PC-3 (cell line): ENCODE results near the gene KIAA1210.

Experiments used
- CTCF ChIP-seq: fragments of 300-600 bp; sonication (generic); conservative IDR thresholded peaks from 2 replicates; pipeline ENCODE4 v1.5.1; 2017; ENCODE audit warnings: antibody characterized with exemption, low read depth, mild to moderate bottlenecking, low read length
- EZH2 ChIP-seq: fragments of 300-600 bp; sonication (generic); IDR thresholded peaks from one replicate; pipeline ENCODE4 v1.6.1; 2017; ENCODE audit warnings: antibody characterized with exemption, mild to moderate bottlenecking, low read length; ENCODE audit not compliant: unreplicated experiment
- EZH2phosphoT487 ChIP-seq: fragments of 300-600 bp; sonication (generic); IDR thresholded peaks from 2 replicates; pipeline ENCODE4 v1.6.1; 2018; ENCODE audit warnings: mild to moderate bottlenecking, antibody characterized with exemption, low read length, borderline replicate concordance

GRCh38 chrX:119073200-119073905 lies 54.3 kb downstream of the KIAA1210 start:
- TF ChIP-seq CTCF (no peak), EZH2 (no peak), EZH2phosphoT487 (no peak)
